ENCODE results near the gene MEPE.
A peak's percentile ranks its signal among the peaks of the same experiment; 100 is the strongest.

The MEPE gene

GRCh38 chr4:87840149-87840548 lies 7.4 kb downstream of the MEPE start:
- DNase-seq (ENCODE audit: low spot score), result no peak

- DNase-seq (ENCODE audit: low spot score), result peak; percentile 95
These were observed 11.2 kb downstream of the MEPE start for GRCh38 chr4:87843936-87844335.

GRCh38 chr4:87844452-87844851 lies 11.7 kb downstream of the MEPE start:
- no peak for DNase-seq (ENCODE audit: low spot score)

- no peak for DNase-seq (ENCODE audit: low spot score)
These were observed 13.5 kb downstream of the MEPE start for GRCh38 chr4:87846226-87846625.

GRCh38 chr4:87848622-87849351 lies 16.0 kb downstream of the MEPE start:
- DNase-seq (ENCODE audit: low spot score), result peak; percentile 91

- DNase-seq (ENCODE audit: low spot score), result no peak
These were observed 16.8 kb downstream of the MEPE start for GRCh38 chr4:87849612-87850011.

- no peak for DNase-seq (ENCODE audit: low spot score)
These were observed 18.6 kb downstream of the MEPE start for GRCh38 chr4:87851332-87851731.

- no peak for DNase-seq (ENCODE audit: low spot score)
These were observed 19.2 kb downstream of the MEPE start for GRCh38 chr4:87851953-87852352.

GRCh38 chr4:87853108-87853507 lies 20.3 kb downstream of the MEPE start:
- DNase-seq (ENCODE audit: low spot score), result peak; percentile 69

GRCh38 chr4:87853891-87854290 lies 21.1 kb downstream of the MEPE start:
- no peak for DNase-seq (ENCODE audit: low spot score)

- DNase-seq (ENCODE audit: low spot score), result no peak
These were observed 22.8 kb downstream of the MEPE start for GRCh38 chr4:87855559-87855958.

- peak; percentile 72 for DNase-seq (ENCODE audit: low spot score)
These were observed 24.0 kb downstream of the MEPE start for GRCh38 chr4:87856816-87857215.

GRCh38 chr4:87857789-87858188 lies 25.0 kb downstream of the MEPE start:
- no peak for DNase-seq (ENCODE audit: low spot score)

GRCh38 chr4:87862236-87862635 lies 29.5 kb downstream of the MEPE start:
- DNase-seq (ENCODE audit: low spot score), result no peak

- DNase-seq (ENCODE audit: low spot score), result no peak
These were observed 30.7 kb downstream of the MEPE start for GRCh38 chr4:87863486-87863885.

- DNase-seq (ENCODE audit: low spot score), result no peak
These were observed 31.6 kb downstream of the MEPE start for GRCh38 chr4:87864321-87864720.

GRCh38 chr4:87865288-87865687 lies 32.5 kb downstream of the MEPE start:
- no peak for DNase-seq (ENCODE audit: low spot score)

GRCh38 chr4:87865960-87866598 lies 33.3 kb downstream of the MEPE start:
- no peak for DNase-seq (ENCODE audit: low spot score)

GRCh38 chr4:87868522-87868921 lies 35.8 kb downstream of the MEPE start:
- no peak for DNase-seq (ENCODE audit: low spot score)

GRCh38 chr4:87872028-87872427 lies 39.3 kb downstream of the MEPE start:
- no peak for DNase-seq (ENCODE audit: low spot score)

- no peak for DNase-seq (ENCODE audit: low spot score)
These were observed 42.4 kb downstream of the MEPE start for GRCh38 chr4:87875191-87875590.

GRCh38 chr4:87880106-87880505 lies 47.3 kb downstream of the MEPE start:
- no peak for DNase-seq (ENCODE audit: low spot score)

- no peak for DNase-seq (ENCODE audit: low spot score)
These were observed 48.3 kb downstream of the MEPE start for GRCh38 chr4:87881115-87881514.

- no peak for DNase-seq (ENCODE audit: low spot score)
These were observed 49.6 kb downstream of the MEPE start for GRCh38 chr4:87882321-87882720.
